ENCODE results near the gene APH1A.

DNA sequence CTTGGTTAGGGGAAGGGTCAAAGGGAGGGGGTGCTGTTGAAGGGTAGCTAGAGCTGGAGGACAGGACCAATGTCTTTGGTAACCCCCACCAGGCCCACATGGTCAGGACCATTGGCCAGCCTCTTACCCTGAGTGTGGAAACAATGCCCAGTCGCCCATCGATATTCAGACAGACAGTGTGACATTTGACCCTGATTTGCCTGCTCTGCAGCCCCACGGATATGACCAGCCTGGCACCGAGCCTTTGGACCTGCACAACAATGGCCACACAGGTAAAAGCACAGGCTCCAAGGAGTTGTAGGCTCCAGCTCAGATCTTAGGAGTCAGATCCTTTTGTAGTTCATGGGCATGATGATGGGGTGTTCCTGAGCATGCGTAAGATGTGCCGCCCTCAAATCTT, 7.4 kb downstream of the APH1A start:
- TF ChIP-seq, protein P1, sequence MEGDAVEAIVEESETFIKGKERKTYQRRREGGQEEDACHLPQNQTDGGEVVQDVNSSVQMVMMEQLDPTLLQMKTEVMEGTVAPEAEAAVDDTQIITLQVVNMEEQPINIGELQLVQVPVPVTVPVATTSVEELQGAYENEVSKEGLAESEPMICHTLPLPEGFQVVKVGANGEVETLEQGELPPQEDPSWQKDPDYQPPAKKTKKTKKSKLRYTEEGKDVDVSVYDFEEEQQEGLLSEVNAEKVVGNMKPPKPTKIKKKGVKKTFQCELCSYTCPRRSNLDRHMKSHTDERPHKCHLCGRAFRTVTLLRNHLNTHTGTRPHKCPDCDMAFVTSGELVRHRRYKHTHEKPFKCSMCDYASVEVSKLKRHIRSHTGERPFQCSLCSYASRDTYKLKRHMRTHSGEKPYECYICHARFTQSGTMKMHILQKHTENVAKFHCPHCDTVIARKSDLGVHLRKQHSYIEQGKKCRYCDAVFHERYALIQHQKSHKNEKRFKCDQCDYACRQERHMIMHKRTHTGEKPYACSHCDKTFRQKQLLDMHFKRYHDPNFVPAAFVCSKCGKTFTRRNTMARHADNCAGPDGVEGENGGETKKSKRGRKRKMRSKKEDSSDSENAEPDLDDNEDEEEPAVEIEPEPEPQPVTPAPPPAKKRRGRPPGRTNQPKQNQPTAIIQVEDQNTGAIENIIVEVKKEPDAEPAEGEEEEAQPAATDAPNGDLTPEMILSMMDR (IDR thresholded peaks at IDR 0.05; ENCODE audit: poor library complexity) = no peak
- no peak for TF ChIP-seq EZH2 (IDR thresholded peaks at IDR 0.05; ENCODE audit: borderline replicate concordance)
